Retinal pigment epithelial cell (primary cell): ENCODE measurements around the gene KMT2D.

Source experiments
- DNase-seq: peaks from one replicate; pipeline ENCODE4 v3.0.0-alpha.2; 2010; ENCODE audit warnings: low read depth
- H3K4me3 ChIP-seq: 2 replicates; pipeline ENCODE4 v1.5.1; 2011; ENCODE audit warnings: mild to moderate bottlenecking, low read length, control low read depth, moderate library complexity
- TF ChIP-seq, protein P1 (sequence below): conservative IDR thresholded peaks from 2 replicates; pipeline ENCODE4 v1.5.1; 2011; ENCODE audit warnings: low read depth, low read length, control low read depth, inconsistent platforms

Gene KMT2D

DNA sequence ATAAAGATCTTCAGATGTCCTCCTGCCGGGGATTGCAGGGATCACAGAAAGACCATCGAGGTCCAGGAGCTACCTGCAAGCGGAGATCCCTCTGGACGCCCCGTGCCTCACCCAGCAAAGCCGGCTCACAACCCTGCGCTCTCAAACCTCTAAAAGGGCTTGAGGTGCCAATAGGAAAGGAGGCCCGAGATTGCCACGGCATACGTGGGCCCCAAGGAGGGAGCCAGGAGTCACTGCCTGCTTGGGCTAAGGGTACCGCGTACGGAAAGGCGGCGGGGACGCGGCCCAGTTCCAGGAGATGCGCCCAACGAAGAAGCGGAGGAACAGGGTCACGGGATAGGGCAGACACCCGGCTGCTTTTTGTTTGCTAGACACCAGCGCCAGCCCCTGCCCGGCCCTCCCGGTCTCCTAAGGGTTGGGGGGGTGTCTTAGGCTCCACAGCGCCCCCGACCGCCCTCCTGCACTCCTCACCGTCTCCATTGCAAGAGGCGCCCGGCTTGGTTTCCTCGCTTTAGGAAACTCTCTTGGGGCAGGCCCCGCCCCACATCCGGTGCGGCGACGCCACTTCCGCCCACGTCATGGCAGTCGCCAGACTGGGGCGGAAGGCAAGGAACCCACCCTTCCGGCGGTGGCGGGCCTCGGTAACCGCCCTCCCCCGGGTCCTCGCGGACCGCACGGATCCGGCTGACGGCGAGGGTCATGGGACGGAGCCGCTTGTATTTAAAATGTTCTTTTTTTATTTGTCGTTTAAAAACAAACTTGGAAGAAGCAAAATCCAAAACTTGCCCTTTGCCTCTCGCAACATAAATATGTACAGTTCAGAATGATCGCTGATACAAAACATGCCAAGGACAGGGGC is 42.1 kb downstream of the KMT2D start, which contains the start of gene PRKAG1:
TSS of gene PRKAG1 (minus strand) at position 516 of the 859 bp plus-strand sequence. CDS start at position 480, 36 bp downstream.
- TF ChIP-seq, protein P1, sequence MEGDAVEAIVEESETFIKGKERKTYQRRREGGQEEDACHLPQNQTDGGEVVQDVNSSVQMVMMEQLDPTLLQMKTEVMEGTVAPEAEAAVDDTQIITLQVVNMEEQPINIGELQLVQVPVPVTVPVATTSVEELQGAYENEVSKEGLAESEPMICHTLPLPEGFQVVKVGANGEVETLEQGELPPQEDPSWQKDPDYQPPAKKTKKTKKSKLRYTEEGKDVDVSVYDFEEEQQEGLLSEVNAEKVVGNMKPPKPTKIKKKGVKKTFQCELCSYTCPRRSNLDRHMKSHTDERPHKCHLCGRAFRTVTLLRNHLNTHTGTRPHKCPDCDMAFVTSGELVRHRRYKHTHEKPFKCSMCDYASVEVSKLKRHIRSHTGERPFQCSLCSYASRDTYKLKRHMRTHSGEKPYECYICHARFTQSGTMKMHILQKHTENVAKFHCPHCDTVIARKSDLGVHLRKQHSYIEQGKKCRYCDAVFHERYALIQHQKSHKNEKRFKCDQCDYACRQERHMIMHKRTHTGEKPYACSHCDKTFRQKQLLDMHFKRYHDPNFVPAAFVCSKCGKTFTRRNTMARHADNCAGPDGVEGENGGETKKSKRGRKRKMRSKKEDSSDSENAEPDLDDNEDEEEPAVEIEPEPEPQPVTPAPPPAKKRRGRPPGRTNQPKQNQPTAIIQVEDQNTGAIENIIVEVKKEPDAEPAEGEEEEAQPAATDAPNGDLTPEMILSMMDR, result peak; percentile 60
- peak within 1 kb of the TSS; percentile 93 for H3K4me3 ChIP-seq

DNA sequence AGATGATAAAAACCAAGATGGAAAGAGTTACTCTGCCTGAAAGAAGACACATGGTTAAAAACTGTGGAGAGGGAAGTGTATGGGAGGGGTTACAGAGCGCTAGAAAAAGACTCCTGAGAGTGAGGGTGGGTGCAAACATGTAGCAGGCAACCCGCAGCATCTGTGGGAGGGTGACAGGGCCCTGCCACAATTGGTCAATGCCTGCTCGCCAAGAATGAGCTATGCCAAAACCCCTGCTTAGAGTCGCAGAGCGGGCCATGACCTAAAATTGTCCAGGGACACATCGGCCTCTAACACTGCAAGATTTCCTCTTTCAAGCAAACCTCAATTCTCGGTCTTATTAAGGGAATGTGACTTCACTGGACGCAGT is 42.7 kb downstream of the KMT2D start:
- no peak for DNase-seq
- TF ChIP-seq, protein P1, result no peak
- peak overlapping the region; percentile 93 for H3K4me3 ChIP-seq

More for the DNA sequence above, 42.1 kb downstream of the KMT2D start, which contains the start of gene PRKAG1:
- peak; percentile 89 for DNase-seq

DNA sequence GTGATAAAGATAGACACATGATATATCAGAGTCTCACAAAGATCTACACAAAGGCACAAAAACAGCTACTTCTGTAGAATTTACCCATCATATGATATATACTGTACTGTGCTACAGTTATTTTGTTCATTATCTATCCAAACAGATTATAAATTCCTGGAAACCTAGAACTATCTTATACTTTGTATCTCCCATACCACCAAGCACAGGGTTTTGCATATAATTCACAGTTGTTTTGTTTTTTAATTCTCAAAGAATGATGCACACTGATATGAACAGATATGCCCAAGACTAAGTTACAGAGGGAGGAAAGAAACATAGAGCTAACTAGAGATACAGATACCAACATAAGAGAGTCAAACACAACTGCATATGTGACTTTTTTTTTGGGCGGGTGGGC is 45.4 kb downstream of the KMT2D start:
- TF ChIP-seq, protein P1, result no peak
- H3K4me3 ChIP-seq, result no peak overlapping the region
- DNase-seq, result no peak

DNA sequence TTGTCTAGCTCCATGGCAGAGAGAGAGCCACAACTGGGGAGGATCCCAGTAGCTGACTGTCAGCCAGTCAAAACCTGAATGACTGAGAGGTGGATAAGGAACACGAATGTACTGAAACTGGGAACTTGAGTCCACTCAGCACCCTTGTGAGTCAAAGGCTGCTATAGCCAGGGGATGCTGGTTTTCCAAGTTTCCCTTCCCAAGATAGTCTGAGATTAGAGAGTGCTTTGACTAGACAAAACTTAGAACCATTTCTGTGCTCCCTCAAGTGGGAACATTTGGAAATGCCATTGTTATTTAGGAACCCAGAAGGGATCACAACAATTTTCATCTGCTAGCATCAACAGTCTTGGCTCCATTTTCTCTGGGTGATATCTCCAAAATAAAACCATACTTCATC is 46.0 kb downstream of the KMT2D start:
- TF ChIP-seq, protein P1, result peak; percentile 23
- DNase-seq, result no peak
- H3K4me3 ChIP-seq, result no peak overlapping the region

DNA sequence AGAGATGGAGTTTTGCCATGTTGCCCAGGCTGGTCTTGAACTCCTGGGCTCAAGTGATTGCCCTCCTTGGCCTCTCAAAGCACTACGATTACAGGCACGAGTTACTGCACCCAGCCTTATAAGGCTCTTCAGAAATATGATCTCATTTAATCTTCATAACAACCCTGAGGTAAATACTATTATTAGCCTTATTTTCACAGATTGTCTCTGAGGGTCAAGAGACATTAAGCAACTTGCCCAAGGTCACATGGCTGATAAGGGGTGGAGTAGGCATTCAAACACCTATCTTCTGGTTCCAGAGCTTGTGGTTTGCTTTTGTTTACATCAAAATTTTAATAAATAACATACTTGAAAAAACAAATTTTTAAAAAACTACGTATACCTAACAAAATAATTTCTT is 47.2 kb downstream of the KMT2D start:
- no peak for DNase-seq
- TF ChIP-seq, protein P1, result no peak
- no peak overlapping the region for H3K4me3 ChIP-seq

DNA sequence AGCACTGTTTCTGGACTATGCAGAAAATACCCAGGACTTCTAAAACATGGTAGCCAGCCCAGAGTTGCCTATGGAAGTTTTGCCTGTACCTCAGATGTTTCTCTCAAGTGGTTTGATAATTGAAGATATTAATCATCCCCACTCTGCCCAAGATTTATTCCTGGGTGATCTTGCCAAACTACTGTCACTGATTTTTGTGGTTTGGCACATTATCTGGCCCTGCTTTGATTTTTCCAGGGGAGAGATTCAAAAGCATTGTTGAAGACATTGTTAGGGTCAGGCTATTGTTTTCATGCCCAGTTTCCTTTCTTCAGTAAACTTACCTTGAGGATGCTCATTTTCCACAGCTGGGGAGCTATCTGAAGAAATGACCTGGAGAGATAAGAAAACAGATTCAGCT is 47.9 kb downstream of the KMT2D start:
- H3K4me3 ChIP-seq, result no peak overlapping the region
- DNase-seq, result no peak
- TF ChIP-seq, protein P1, result no peak
